Endodermal cell (in vitro differentiated cells): ENCODE results near the gene SMYD3. TPM values are rescaled to one million over a fixed set of nuclear protein-coding genes. Genes with fewer than 3 reads are reported as not detected.

ENCODE experiments used
- DNase-seq: peaks from one replicate; pipeline ENCODE4 v3.0.0-alpha.2; 2017
- H3K27ac ChIP-seq: 2 replicates; pipeline ENCODE4 v1.5.1; 2013; ENCODE audit warnings: mild to moderate bottlenecking, low read depth, low read length, moderate library complexity
- H3K27me3 ChIP-seq: 2 replicates; pipeline ENCODE4 v1.6.1; 2013; ENCODE audit warnings: mild to moderate bottlenecking, low read length, moderate library complexity; ENCODE audit not compliant: insufficient read depth, control insufficient read depth, poor library complexity, severe bottlenecking
- H3K36me3 ChIP-seq: 2 replicates; pipeline ENCODE4 v1.7.0; 2013; ENCODE audit warnings: mild to moderate bottlenecking, low read length, moderate library complexity; ENCODE audit not compliant: control insufficient read depth, insufficient read depth
- H3K4me1 ChIP-seq: one replicate; pipeline ENCODE4 v1.7.0; 2013; ENCODE audit warnings: low read length; ENCODE audit not compliant: control insufficient read depth, insufficient read depth
- H3K4me3 ChIP-seq: 2 replicates; pipeline ENCODE4 v1.5.1; 2013; ENCODE audit warnings: mild to moderate bottlenecking, low read length, moderate library complexity
- H3K9ac ChIP-seq: 2 replicates; pipeline ENCODE4 v1.6.1; 2013; ENCODE audit warnings: mild to moderate bottlenecking, low read length, moderate library complexity; ENCODE audit not compliant: poor library complexity, severe bottlenecking; ENCODE audit errors: extremely low read depth
- H3K9me3 ChIP-seq: 2 replicates; pipeline ENCODE4 v1.6.1; 2013; ENCODE audit warnings: mild to moderate bottlenecking, low read length, moderate library complexity; ENCODE audit not compliant: control insufficient read depth
- H3K27ac Mint-ChIP-seq: 2 replicates; pipeline ENCODE4 v1.8.0; 2020; ENCODE audit warnings: mixed read lengths
- H3K27me3 Mint-ChIP-seq: 2 replicates; pipeline ENCODE4 v1.8.0; 2021; ENCODE audit warnings: mild to moderate bottlenecking, mixed read lengths; ENCODE audit not compliant: insufficient read depth
- H3K36me3 Mint-ChIP-seq: 2 replicates; pipeline ENCODE4 v1.8.0; 2020; ENCODE audit warnings: low read depth, mixed read lengths
- H3K4me1 Mint-ChIP-seq: 2 replicates; pipeline ENCODE4 v1.8.0; 2020; ENCODE audit warnings: mixed read lengths
- H3K4me3 Mint-ChIP-seq: 2 replicates; pipeline ENCODE4 v1.8.0; 2020; ENCODE audit warnings: mild to moderate bottlenecking, moderate library complexity, mixed read lengths
- H3K9me3 Mint-ChIP-seq: 2 replicates; pipeline ENCODE4 v1.8.0; 2020; ENCODE audit warnings: mild to moderate bottlenecking, mixed read lengths
- WGBS, 2 experiments: methylation state at CpG; one replicate each; pipeline versions ENCODE4 v1.1.5 to v1.1.7; 2013; ENCODE audit warnings: missing lambda C conversion rate in 2 of 2, mixed read lengths in 1 of 2; ENCODE audit not compliant: insufficient coverage in 1 of 2, insufficient read length in 1 of 2; 5-methylcytosine and 5-hydroxymethylcytosine counted together
- total RNA-seq, 2 donors: library from RNA; stranded (reverse); fragmentation: NEBNext Ultra II Directional in 1 of 2; extraction: Animal tissue kit (Norgen Biotek cat#: 25700) in 1 of 2; gene quantifications; 2 replicates in 1 of 2; 3 replicates in 1 of 2; pipeline ENCODE4 v1.2.1, GENCODE V29; 2021
- TF ChIP-seq, protein P1 (sequence below): fragments of 200-600 bp; sonication (generic); conservative IDR thresholded peaks from 2 replicates; pipeline ENCODE4 v1.5.0; 2021; ENCODE audit warnings: antibody characterized with exemption, mild to moderate bottlenecking

The SMYD3 gene
- total RNA-seq, 2 donors from 2014 or later: 32.3 to 45.8 TPM

DNA sequence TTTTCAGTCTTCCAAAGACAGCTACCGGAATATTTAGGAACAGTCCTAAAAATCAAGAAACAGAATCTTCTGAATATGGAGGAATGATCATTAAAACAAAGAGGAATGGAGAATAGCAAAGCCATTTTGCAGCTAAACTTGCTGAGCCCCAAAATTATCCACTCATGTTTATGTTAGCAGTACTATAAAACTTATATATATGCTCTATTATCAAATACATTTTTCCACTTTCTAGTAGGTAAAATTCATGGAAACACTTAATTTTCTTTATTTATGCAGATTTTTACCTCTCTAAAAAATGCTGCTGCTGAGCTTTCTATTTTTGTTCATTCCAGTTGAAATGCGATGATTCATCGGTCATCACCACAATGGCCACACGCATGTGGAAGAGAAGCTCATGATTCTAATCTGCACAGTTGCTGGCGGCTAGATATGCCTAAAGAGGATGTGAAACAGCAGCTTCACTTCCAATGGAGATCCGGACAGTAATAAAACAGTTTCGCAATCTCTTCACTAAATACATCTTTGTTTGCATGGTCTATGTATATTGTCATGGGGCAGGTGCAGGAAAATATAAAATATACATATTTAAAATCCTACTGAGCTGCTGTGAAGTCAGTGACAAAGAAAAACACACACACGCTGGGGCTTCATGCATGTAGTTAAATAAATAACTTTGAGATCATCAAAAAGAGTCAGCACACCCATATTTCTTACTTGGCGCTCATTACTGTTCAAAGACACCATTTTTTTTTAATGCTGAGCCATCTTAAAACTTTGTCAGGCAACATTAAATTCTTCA, 292.2 kb downstream of the SMYD3 start:
- Mint-ChIP-seq H3K27ac (no peak overlapping the region), H3K36me3 (peaks cover 5% of the 10 kb centered on the region), H3K9me3 (peaks cover 5% of the 10 kb centered on the region), H3K4me1 (peaks cover 2% of the 10 kb centered on the region), H3K27me3 (no peaks in the 10 kb centered on the region), H3K4me3 (no peak overlapping the region)
- H3K27me3 ChIP-seq: no peaks in the 10 kb centered on the region
- no peak overlapping the region for H3K9ac ChIP-seq
- H3K27ac ChIP-seq: no peak overlapping the region
- no peaks in the 10 kb centered on the region for H3K9me3 ChIP-seq
- peaks cover 4% of the 10 kb centered on the region for H3K4me1 ChIP-seq
- no peak for DNase-seq
- WGBS, 2 experiments: 93 to 97% methylated on average over 7 to 9 of the region's 9 CpGs
- no peak overlapping the region for H3K4me3 ChIP-seq
- TF ChIP-seq, protein P1, sequence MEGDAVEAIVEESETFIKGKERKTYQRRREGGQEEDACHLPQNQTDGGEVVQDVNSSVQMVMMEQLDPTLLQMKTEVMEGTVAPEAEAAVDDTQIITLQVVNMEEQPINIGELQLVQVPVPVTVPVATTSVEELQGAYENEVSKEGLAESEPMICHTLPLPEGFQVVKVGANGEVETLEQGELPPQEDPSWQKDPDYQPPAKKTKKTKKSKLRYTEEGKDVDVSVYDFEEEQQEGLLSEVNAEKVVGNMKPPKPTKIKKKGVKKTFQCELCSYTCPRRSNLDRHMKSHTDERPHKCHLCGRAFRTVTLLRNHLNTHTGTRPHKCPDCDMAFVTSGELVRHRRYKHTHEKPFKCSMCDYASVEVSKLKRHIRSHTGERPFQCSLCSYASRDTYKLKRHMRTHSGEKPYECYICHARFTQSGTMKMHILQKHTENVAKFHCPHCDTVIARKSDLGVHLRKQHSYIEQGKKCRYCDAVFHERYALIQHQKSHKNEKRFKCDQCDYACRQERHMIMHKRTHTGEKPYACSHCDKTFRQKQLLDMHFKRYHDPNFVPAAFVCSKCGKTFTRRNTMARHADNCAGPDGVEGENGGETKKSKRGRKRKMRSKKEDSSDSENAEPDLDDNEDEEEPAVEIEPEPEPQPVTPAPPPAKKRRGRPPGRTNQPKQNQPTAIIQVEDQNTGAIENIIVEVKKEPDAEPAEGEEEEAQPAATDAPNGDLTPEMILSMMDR: no peak
- H3K36me3 ChIP-seq: no peaks in the 10 kb centered on the region

DNA sequence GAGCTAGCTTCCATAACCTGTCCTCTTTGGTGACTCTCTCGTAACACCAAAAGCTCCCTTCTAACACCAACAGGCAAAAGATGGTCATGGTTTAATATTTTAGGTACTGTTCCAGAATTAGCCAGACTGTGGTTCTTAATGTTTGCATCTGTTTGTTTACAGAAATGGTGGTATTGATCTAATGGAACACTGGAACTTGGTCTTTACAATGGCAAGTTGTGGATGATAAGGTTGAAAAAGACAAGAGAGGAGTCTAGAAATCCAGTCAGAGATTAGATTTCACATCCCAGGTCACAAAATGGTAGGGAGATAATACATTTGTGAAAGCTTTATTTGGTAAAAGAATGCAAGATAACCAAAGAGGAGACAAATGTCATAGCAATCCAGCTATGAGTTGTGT, 293.1 kb downstream of the SMYD3 start:
- 100% methylated on average over 1 of the region's 1 CpG; no CpG with 5 or more reads in 1 of the 2 experiments for WGBS, 2 experiments
- Mint-ChIP-seq H3K4me3 (no peak overlapping the region), H3K4me1 (no peaks in the 10 kb centered on the region), H3K9me3 (peaks cover 3% of the 10 kb centered on the region), H3K27me3 (no peaks in the 10 kb centered on the region), H3K27ac (no peak overlapping the region), H3K36me3 (peaks cover 5% of the 10 kb centered on the region)
- Histone ChIP-seq H3K9ac (no peak overlapping the region), H3K27me3 (no peaks in the 10 kb centered on the region), H3K9me3 (no peaks in the 10 kb centered on the region), H3K36me3 (no peaks in the 10 kb centered on the region), H3K27ac (no peak overlapping the region), H3K4me1 (peaks cover 4% of the 10 kb centered on the region), H3K4me3 (no peak overlapping the region)
- no peak for DNase-seq
- TF ChIP-seq, protein P1: no peak

DNA sequence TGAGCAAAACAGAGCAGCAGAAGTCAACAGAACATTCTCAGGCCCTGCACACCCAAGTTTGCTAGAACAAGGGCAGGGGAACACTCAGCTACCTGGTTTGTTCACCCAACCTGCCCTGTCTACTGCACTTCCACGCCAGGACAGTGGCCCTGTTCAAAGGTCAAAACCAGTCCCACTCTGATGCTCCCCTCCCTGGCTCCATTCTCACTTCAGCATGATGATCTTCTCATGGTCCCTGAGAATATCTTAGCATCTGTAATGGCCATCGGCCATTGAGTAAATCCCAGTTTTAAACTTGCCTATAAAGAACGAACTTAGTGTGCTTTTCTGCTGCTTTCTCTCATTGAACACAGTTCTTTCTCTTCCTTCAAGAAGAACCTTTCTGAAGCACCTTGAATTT, 293.6 kb downstream of the SMYD3 start:
- H3K4me3 ChIP-seq: no peak overlapping the region
- peaks cover 4% of the 10 kb centered on the region for H3K4me1 ChIP-seq
- H3K27me3 Mint-ChIP-seq: no peaks in the 10 kb centered on the region
- no peak overlapping the region for H3K4me3 Mint-ChIP-seq
- no peak overlapping the region for H3K27ac ChIP-seq
- TF ChIP-seq, protein P1: no peak
- peaks cover 3% of the 10 kb centered on the region for H3K9me3 Mint-ChIP-seq
- no peaks in the 10 kb centered on the region for H3K27me3 ChIP-seq
- no peak for DNase-seq
- no peak overlapping the region for H3K9ac ChIP-seq
- no peaks in the 10 kb centered on the region for H3K4me1 Mint-ChIP-seq
- WGBS, 2 experiments: 91 to 92% methylated on average over 3 of the region's 3 CpGs
- no peak overlapping the region for H3K27ac Mint-ChIP-seq
- H3K36me3 ChIP-seq: no peaks in the 10 kb centered on the region
- H3K9me3 ChIP-seq: no peaks in the 10 kb centered on the region
- peaks cover 3% of the 10 kb centered on the region for H3K36me3 Mint-ChIP-seq
